ENCODE measurements around the gene ADORA2A.

DNA sequence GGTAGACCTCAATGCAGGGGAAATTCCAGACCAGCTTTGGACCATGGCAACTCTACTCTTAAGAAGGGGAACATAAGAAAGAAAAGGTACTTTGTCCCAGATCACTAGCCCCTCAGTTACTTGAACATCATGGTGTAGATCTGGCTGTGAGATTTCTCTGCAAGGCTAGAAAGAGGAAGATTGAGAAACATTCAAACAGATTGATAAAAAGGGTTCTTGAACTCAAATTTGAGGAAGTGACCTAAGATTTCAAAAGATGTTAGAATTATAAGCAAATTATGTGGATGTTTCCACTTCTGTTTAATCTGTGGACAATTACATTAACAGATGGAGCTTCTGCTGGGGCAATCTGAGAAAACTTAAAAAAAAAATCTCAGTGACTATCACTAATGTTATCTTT lies 45.9 kb downstream of the ADORA2A start:
- TF ChIP-seq, protein P1, sequence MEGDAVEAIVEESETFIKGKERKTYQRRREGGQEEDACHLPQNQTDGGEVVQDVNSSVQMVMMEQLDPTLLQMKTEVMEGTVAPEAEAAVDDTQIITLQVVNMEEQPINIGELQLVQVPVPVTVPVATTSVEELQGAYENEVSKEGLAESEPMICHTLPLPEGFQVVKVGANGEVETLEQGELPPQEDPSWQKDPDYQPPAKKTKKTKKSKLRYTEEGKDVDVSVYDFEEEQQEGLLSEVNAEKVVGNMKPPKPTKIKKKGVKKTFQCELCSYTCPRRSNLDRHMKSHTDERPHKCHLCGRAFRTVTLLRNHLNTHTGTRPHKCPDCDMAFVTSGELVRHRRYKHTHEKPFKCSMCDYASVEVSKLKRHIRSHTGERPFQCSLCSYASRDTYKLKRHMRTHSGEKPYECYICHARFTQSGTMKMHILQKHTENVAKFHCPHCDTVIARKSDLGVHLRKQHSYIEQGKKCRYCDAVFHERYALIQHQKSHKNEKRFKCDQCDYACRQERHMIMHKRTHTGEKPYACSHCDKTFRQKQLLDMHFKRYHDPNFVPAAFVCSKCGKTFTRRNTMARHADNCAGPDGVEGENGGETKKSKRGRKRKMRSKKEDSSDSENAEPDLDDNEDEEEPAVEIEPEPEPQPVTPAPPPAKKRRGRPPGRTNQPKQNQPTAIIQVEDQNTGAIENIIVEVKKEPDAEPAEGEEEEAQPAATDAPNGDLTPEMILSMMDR (IDR thresholded peaks at IDR 0.05) = no peak
- TF ChIP-seq POLR2A (IDR thresholded peaks at IDR 0.05) (no peak), POLR2AphosphoS5 (IDR thresholded peaks at IDR 0.05) (no peak)

Measured in breast epithelium (tissue), 3 donors.